Heart left ventricle (tissue), 13 donors: ENCODE data around the gene EIF4H.

ENCODE experiments used
- CTCF ChIP-seq, 12 donors: fragments of 200-600 bp; sonication (generic) in 4 of 12; IDR thresholded peaks; one replicate each; pipeline versions ENCODE4 v1.5.0 to v1.8.0; 2018 to 2022; ENCODE audit warnings: antibody characterized with exemption in 12 of 12, mild to moderate bottlenecking in 5 of 12
- POLR2A ChIP-seq, 2 donors: fragments of 450-650 bp; IDR thresholded peaks; one replicate each; pipeline ENCODE4 v1.6.1; 2017; ENCODE audit warnings: antibody characterized with exemption in 2 of 2, mild to moderate bottlenecking in 2 of 2, moderate library complexity in 2 of 2
- donor health status: ischemic (EF 13 %, LVEDD 7.1; RV severe dilation, severe dysfunction).
- donor health status: DM: no; HTN: yes; CAD: no.
- donor health status: DM: no; HTN: no; CAD: no.
- donor health status: ischemic (EF 25% LVEDD 6.9; RV normal size, moderate dysfunction).
- donor health status: ischemic (EF 25% LVEDD 5.7; RV mildly dilated, moderate dysfunction).
- donor health status: ischemic (EF 35%, LVEDD 5.7; RV mildly dilated, moderate dysfunction).
- donor health status: nonischemic (EF 11% LVEDD 7.7; RV severe dilation, severe dysfunction).
- donor health status: DM: yes; HTN: yes; CAD: no.
- donor health status: PGD.
- donor health status: ischemic (EF 29% LVEDD 5.4; RV normal size, mild dysfunction).
- donor health status: nonischemic (EF 23%, LVEDD 6.1; RV moderate dilation, normal function).

- TF ChIP-seq CTCF (IDR thresholded peaks at IDR 0.05) (no peak), POLR2A (IDR thresholded peaks at IDR 0.05) (no peak)
Measured at GRCh38 chr7:74194686-74195085, 20.5 kb downstream of the EIF4H start.
